Hepatocyte (in vitro differentiated cells): ENCODE results near the gene CKAP2L.

Experiments used
- EZH2 ChIP-seq: fragments of 200-600 bp; sonication (generic); IDR thresholded peaks from 2 replicates; pipeline ENCODE4 v1.6.1; 2016; ENCODE audit warnings: antibody characterized with exemption, mild to moderate bottlenecking, borderline replicate concordance
- EZH2phosphoT487 ChIP-seq: fragments of 200-600 bp; sonication (generic); IDR thresholded peaks from one replicate; pipeline ENCODE4 v1.6.1; 2018; ENCODE audit warnings: antibody characterized with exemption, mild to moderate bottlenecking, low read depth, moderate library complexity; ENCODE audit not compliant: unreplicated experiment, severe bottlenecking
- TF ChIP-seq, protein P1 (sequence below): fragments of 200-600 bp; sonication (generic); IDR thresholded peaks from 2 replicates; pipeline ENCODE4 v1.5.1; 2016; ENCODE audit warnings: antibody characterized with exemption, mild to moderate bottlenecking; ENCODE audit not compliant: poor library complexity

DNA sequence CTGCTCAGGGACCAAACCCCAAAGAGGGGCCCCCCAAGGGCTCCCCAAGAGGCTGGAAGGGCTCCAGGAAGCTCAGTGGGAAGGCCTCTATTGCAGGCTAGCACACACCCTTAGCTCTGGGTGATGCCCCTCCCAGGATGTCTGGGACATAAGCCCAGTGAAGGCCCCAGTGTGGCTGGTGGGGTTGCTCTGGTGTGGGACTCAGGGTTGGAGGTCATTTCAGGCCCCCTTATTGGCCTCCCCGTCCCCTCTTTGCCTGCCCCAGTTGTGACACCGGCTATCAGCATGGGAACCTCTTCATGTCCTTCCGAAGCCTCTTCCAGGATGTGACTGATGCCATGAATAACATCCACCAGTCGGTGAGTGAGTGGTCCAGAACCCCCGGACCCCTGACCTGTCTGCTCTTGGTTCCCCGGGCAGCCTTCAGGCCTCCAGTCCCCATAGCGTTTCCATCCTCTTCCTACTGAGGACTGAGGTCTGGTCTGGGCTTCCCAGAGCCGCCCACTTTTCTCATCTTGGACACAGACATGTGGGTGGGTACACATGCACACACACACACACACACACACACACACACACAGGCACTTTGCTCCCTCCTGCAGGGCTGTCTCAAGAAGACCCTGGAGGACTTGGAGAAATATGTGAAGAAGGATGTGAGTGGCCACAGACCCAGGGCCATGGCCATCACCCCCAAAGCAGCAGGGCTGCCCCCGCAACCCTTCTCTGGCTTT lies 41.4 kb downstream of the CKAP2L start:
- TF ChIP-seq, protein P1, sequence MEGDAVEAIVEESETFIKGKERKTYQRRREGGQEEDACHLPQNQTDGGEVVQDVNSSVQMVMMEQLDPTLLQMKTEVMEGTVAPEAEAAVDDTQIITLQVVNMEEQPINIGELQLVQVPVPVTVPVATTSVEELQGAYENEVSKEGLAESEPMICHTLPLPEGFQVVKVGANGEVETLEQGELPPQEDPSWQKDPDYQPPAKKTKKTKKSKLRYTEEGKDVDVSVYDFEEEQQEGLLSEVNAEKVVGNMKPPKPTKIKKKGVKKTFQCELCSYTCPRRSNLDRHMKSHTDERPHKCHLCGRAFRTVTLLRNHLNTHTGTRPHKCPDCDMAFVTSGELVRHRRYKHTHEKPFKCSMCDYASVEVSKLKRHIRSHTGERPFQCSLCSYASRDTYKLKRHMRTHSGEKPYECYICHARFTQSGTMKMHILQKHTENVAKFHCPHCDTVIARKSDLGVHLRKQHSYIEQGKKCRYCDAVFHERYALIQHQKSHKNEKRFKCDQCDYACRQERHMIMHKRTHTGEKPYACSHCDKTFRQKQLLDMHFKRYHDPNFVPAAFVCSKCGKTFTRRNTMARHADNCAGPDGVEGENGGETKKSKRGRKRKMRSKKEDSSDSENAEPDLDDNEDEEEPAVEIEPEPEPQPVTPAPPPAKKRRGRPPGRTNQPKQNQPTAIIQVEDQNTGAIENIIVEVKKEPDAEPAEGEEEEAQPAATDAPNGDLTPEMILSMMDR, result no peak
- TF ChIP-seq EZH2, result no peak
- no peak for TF ChIP-seq EZH2phosphoT487
